ENCODE data around the gene PPIG. TPM values are rescaled to one million over a fixed set of nuclear protein-coding genes. Genes with fewer than 3 reads are reported as not detected.
"Not testable (repeated sequence)": the region's sequence is repeated elsewhere in the genome, so short reads cannot be mapped to it uniquely, and the experiment has no call there.

Gene PPIG
- total RNA-seq, 1 donor, result 25.3 TPM

DNA sequence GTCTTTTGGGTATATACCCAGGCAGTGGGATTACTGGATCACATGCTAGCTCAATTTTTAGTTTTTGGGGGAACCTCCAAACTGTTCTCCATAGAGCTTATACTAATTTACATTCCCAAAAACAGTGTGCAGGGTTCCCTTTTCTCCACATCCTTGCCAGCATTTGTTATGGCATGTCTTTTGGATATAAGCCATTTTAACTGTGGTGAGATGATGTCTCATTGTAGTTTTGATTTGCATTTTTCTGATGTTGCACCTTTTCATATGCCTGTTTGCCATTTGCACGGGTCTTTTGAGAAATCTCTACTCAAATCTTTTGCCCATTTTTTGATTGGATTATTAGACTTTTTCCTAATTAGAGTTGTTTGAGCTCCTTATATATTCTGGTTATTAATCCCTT is 18.5 kb upstream of the PPIG start:
- TF ChIP-seq, protein P1, sequence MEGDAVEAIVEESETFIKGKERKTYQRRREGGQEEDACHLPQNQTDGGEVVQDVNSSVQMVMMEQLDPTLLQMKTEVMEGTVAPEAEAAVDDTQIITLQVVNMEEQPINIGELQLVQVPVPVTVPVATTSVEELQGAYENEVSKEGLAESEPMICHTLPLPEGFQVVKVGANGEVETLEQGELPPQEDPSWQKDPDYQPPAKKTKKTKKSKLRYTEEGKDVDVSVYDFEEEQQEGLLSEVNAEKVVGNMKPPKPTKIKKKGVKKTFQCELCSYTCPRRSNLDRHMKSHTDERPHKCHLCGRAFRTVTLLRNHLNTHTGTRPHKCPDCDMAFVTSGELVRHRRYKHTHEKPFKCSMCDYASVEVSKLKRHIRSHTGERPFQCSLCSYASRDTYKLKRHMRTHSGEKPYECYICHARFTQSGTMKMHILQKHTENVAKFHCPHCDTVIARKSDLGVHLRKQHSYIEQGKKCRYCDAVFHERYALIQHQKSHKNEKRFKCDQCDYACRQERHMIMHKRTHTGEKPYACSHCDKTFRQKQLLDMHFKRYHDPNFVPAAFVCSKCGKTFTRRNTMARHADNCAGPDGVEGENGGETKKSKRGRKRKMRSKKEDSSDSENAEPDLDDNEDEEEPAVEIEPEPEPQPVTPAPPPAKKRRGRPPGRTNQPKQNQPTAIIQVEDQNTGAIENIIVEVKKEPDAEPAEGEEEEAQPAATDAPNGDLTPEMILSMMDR (IDR thresholded peaks at IDR 0.05; ENCODE audit: extremely low read depth, low read depth, low read length), result no peak

DNA sequence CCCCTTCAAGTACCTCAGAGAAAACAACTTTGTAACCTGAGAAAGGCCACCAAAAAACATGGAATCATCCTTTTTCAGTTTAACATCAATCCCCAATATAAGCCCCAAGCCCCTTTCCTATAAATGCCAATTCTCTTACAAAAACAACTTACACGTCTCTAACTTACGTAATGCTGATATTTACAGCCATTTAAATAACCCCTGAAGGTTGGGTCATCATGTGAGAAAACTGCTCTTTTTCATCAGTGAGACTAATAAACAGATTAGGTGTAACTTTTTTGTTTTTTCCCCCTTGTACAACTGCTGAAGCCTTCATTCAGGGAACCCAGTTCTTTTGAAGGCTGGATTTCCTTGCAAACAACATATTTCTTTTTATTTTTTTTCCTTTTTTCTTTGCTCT is 14.2 kb upstream of the PPIG start:
- H3K36me3 ChIP-seq (ENCODE audit: insufficient read depth, low read length), result no peaks in the 10 kb centered on the region
- H3K27me3 ChIP-seq (ENCODE audit: insufficient read depth, low read length), result no peaks in the 10 kb centered on the region
- H3K4me1 ChIP-seq (ENCODE audit: insufficient read depth, low read length), result peaks cover 7% of the 10 kb centered on the region
- H3K9me3 ChIP-seq (ENCODE audit: low read depth, low read length), result no peaks in the 10 kb centered on the region
- peak; percentile 42 for DNase-seq (ENCODE audit: insufficient read length, low spot score, missing footprints)
- no peaks in the 10 kb centered on the region for H4K20me1 ChIP-seq (ENCODE audit: insufficient read depth, low read length)
- no peak overlapping the region for H3K27ac ChIP-seq (ENCODE audit: low read depth, low read length)
- H3K4me3 ChIP-seq (ENCODE audit: insufficient read depth, low read length), result no peak overlapping the region
- no peak overlapping the region for H3K4me2 ChIP-seq (ENCODE audit: insufficient read depth, low read length)
- H3K79me2 ChIP-seq (ENCODE audit: insufficient read depth, low read length), result peaks cover 22% of the 10 kb centered on the region
- TF ChIP-seq, protein P1 (IDR thresholded peaks at IDR 0.05; ENCODE audit: extremely low read depth, low read depth, low read length), result no peak
- no peak overlapping the region for H2AFZ ChIP-seq (ENCODE audit: low read length)

More for the DNA sequence above, 18.5 kb upstream of the PPIG start:
- no peaks in the 10 kb centered on the region for H4K20me1 ChIP-seq (ENCODE audit: insufficient read depth, low read length)
- H3K79me2 ChIP-seq (ENCODE audit: insufficient read depth, low read length), result peaks cover 2% of the 10 kb centered on the region
- no peak overlapping the region for H2AFZ ChIP-seq (ENCODE audit: low read length)
- H3K27ac ChIP-seq (ENCODE audit: low read depth, low read length), result no peak overlapping the region
- H3K36me3 ChIP-seq (ENCODE audit: insufficient read depth, low read length), result no peaks in the 10 kb centered on the region
- no peak overlapping the region for H3K4me2 ChIP-seq (ENCODE audit: insufficient read depth, low read length)
- no peaks in the 10 kb centered on the region for H3K9me3 ChIP-seq (ENCODE audit: low read depth, low read length)
- H3K27me3 ChIP-seq (ENCODE audit: insufficient read depth, low read length), result no peaks in the 10 kb centered on the region
- no peak for DNase-seq (ENCODE audit: insufficient read length, low spot score, missing footprints)
- H3K4me1 ChIP-seq (ENCODE audit: insufficient read depth, low read length), result no peaks in the 10 kb centered on the region
- H3K4me3 ChIP-seq (ENCODE audit: insufficient read depth, low read length), result no peak overlapping the region

DNA sequence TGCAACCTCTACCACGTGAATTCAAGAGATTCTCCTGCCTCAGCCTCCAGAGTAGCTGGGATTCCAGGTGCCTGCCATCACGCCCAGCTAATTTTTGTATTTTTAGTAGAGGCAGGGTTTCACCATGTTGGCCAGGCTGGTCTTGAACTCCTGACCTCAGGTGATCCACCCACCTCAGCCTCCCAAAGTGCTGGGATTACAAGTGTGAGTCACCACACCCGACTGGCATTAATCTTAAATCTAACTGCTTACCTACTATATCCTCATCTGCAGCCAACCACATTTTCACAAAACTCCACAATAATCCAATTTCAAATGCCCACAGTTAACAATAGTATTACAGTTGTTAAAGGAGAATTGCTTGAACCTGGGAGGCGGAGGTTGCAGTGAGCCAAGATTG is 13.4 kb upstream of the PPIG start:
- H3K27me3 ChIP-seq (ENCODE audit: insufficient read depth, low read length), result not testable (repeated sequence)

DNA sequence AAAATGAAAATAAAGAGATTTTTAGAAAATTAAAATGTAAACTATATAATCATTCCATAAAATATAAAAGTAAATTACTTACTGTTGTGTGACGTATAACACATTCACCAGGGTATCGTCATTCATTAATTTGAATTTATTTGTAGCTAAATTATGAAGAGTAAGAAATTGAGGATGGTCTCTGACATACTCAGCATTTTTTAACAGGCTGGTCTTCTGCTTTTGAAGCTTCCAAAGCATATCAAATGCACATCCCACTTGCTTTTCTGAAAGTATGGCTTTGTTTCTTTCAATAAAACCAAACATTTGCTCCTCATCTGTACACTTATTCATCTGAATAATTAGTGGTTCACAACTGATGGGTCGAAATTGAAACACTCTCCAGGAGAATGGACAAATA is 12.6 kb upstream of the PPIG start:
- Histone ChIP-seq H3K79me2 (ENCODE audit: insufficient read depth, low read length) (peaks cover 22% of the 10 kb centered on the region), H3K4me3 (ENCODE audit: insufficient read depth, low read length) (no peak overlapping the region), H3K4me2 (ENCODE audit: insufficient read depth, low read length) (no peak overlapping the region)

More for the DNA sequence above, 13.4 kb upstream of the PPIG start:
- H4K20me1 ChIP-seq (ENCODE audit: insufficient read depth, low read length); H3K9me3 ChIP-seq (ENCODE audit: low read depth, low read length); H2AFZ ChIP-seq (ENCODE audit: low read length); H3K27ac ChIP-seq (ENCODE audit: low read depth, low read length); H3K4me1 ChIP-seq (ENCODE audit: insufficient read depth, low read length); H3K4me3 ChIP-seq (ENCODE audit: insufficient read depth, low read length); H3K4me2 ChIP-seq (ENCODE audit: insufficient read depth, low read length); DNase-seq (ENCODE audit: insufficient read length, low spot score, missing footprints); H3K36me3 ChIP-seq (ENCODE audit: insufficient read depth, low read length): not testable (repeated sequence)
- peaks cover 22% of the 10 kb centered on the region for H3K79me2 ChIP-seq (ENCODE audit: insufficient read depth, low read length)

More for the DNA sequence above, 12.6 kb upstream of the PPIG start:
- H4K20me1 ChIP-seq (ENCODE audit: insufficient read depth, low read length), result no peaks in the 10 kb centered on the region
- H3K27me3 ChIP-seq (ENCODE audit: insufficient read depth, low read length), result no peaks in the 10 kb centered on the region
- TF ChIP-seq, protein P1 (IDR thresholded peaks at IDR 0.05; ENCODE audit: extremely low read depth, low read depth, low read length), result no peak
- no peak overlapping the region for H2AFZ ChIP-seq (ENCODE audit: low read length)
- no peaks in the 10 kb centered on the region for H3K9me3 ChIP-seq (ENCODE audit: low read depth, low read length)
- H3K36me3 ChIP-seq (ENCODE audit: insufficient read depth, low read length), result no peaks in the 10 kb centered on the region
- DNase-seq (ENCODE audit: insufficient read length, low spot score, missing footprints), result no peak
- peaks cover 7% of the 10 kb centered on the region for H3K4me1 ChIP-seq (ENCODE audit: insufficient read depth, low read length)
- H3K27ac ChIP-seq (ENCODE audit: low read depth, low read length), result no peak overlapping the region

All from osteoblast (primary cell).